ENCODE measurements around the gene RPS6KB1.
"Not testable (repeated sequence)": the region's sequence is repeated elsewhere in the genome, so short reads cannot be mapped to it uniquely, and the experiment has no call there.

The RPS6KB1 gene

GRCh38 chr17:59892924-59893675 lies at the start of gene RPS6KB1, which contains the start of gene TUBD1:
Gene RPS6KB1 (plus strand): TSS chr17:59893121. CDS start chr17:59893185, 64 bp downstream.
Gene TUBD1 (minus strand): TSS chr17:59892943. CDS start chr17:59891002, 1,941 bp downstream.
- no peak for DNase-seq (ENCODE audit: low read depth)
- Histone ChIP-seq H3K4me1 (ENCODE audit: control insufficient read depth, insufficient read depth, low read length) (peaks cover 20% of the 10 kb centered on the region), H3K36me3 (ENCODE audit: control insufficient read depth, insufficient read depth, low read length, severe bottlenecking) (no peaks in the 10 kb centered on the region), H3K4me3 (ENCODE audit: low read length) (peak within 1 kb of the TSS; percentile 98), H3K9me3 (ENCODE audit: control insufficient read depth, low read length) (no peaks in the 10 kb centered on the region), H3K27me3 (replicated peaks; ENCODE audit: control insufficient read depth, insufficient read depth, low read length) (no peaks in the 10 kb centered on the region), H3K9ac (ENCODE audit: low read length) (peak within 1 kb of the TSS; percentile 97)

- Histone ChIP-seq H3K9ac (ENCODE audit: low read length) (peak overlapping the region; percentile 79), H3K4me1 (ENCODE audit: control insufficient read depth, insufficient read depth, low read length) (peaks cover 49% of the 10 kb centered on the region), H3K27me3 (replicated peaks; ENCODE audit: control insufficient read depth, insufficient read depth, low read length) (no peaks in the 10 kb centered on the region), H3K9me3 (ENCODE audit: control insufficient read depth, low read length) (no peaks in the 10 kb centered on the region), H3K36me3 (ENCODE audit: control insufficient read depth, insufficient read depth, low read length, severe bottlenecking) (peaks cover 24% of the 10 kb centered on the region), H3K4me3 (ENCODE audit: low read length) (no peak overlapping the region)
- peak; percentile 47 for DNase-seq (ENCODE audit: low read depth)
Measured at GRCh38 chr17:59844884-59845594, 47.9 kb upstream of the RPS6KB1 start.

GRCh38 chr17:59845595-59846393 lies 47.1 kb upstream of the RPS6KB1 start:
- Histone ChIP-seq H3K27me3 (replicated peaks; ENCODE audit: control insufficient read depth, insufficient read depth, low read length) (no peaks in the 10 kb centered on the region), H3K9me3 (ENCODE audit: control insufficient read depth, low read length) (no peaks in the 10 kb centered on the region), H3K4me3 (ENCODE audit: low read length) (peak overlapping the region; percentile 58), H3K4me1 (ENCODE audit: control insufficient read depth, insufficient read depth, low read length) (peaks cover 49% of the 10 kb centered on the region), H3K36me3 (ENCODE audit: control insufficient read depth, insufficient read depth, low read length, severe bottlenecking) (peaks cover 16% of the 10 kb centered on the region), H3K9ac (ENCODE audit: low read length) (peak overlapping the region; percentile 79)
- peak; percentile 65 for DNase-seq (ENCODE audit: low read depth)

GRCh38 chr17:59846394-59847165 lies 46.3 kb upstream of the RPS6KB1 start:
- peak; percentile 66 for DNase-seq (ENCODE audit: low read depth)
- H3K27me3 ChIP-seq (replicated peaks; ENCODE audit: control insufficient read depth, insufficient read depth, low read length): no peaks in the 10 kb centered on the region
- H3K4me3 ChIP-seq (ENCODE audit: low read length): peak overlapping the region; percentile 58
- H3K4me1 ChIP-seq (ENCODE audit: control insufficient read depth, insufficient read depth, low read length): peaks cover 55% of the 10 kb centered on the region
- no peaks in the 10 kb centered on the region for H3K9me3 ChIP-seq (ENCODE audit: control insufficient read depth, low read length)
- peaks cover 9% of the 10 kb centered on the region for H3K36me3 ChIP-seq (ENCODE audit: control insufficient read depth, insufficient read depth, low read length, severe bottlenecking)
- H3K9ac ChIP-seq (ENCODE audit: low read length): peak overlapping the region; percentile 79

- Histone ChIP-seq H3K36me3 (ENCODE audit: control insufficient read depth, insufficient read depth, low read length, severe bottlenecking) (no peaks in the 10 kb centered on the region), H3K4me3 (ENCODE audit: low read length) (no peak overlapping the region), H3K9ac (ENCODE audit: low read length) (peak overlapping the region; percentile 46), H3K27me3 (replicated peaks; ENCODE audit: control insufficient read depth, insufficient read depth, low read length) (no peaks in the 10 kb centered on the region), H3K9me3 (ENCODE audit: control insufficient read depth, low read length) (no peaks in the 10 kb centered on the region), H3K4me1 (ENCODE audit: control insufficient read depth, insufficient read depth, low read length) (peaks cover 67% of the 10 kb centered on the region)
- DNase-seq (ENCODE audit: low read depth): no peak
Measured at GRCh38 chr17:59848385-59848668, 44.6 kb upstream of the RPS6KB1 start.

GRCh38 chr17:59848778-59849177 lies 44.1 kb upstream of the RPS6KB1 start:
- Histone ChIP-seq H3K4me3 (ENCODE audit: low read length) (peak overlapping the region; percentile 10), H3K36me3 (ENCODE audit: control insufficient read depth, insufficient read depth, low read length, severe bottlenecking) (no peaks in the 10 kb centered on the region), H3K27me3 (replicated peaks; ENCODE audit: control insufficient read depth, insufficient read depth, low read length) (no peaks in the 10 kb centered on the region), H3K9me3 (ENCODE audit: control insufficient read depth, low read length) (no peaks in the 10 kb centered on the region), H3K4me1 (ENCODE audit: control insufficient read depth, insufficient read depth, low read length) (peaks cover 72% of the 10 kb centered on the region), H3K9ac (ENCODE audit: low read length) (peak overlapping the region; percentile 46)
- peak; percentile 85 for DNase-seq (ENCODE audit: low read depth)

GRCh38 chr17:59850311-59850710 lies 42.6 kb upstream of the RPS6KB1 start:
- not testable (repeated sequence) for H3K9me3 ChIP-seq (ENCODE audit: control insufficient read depth, low read length); H3K36me3 ChIP-seq (ENCODE audit: control insufficient read depth, insufficient read depth, low read length, severe bottlenecking); H3K27me3 ChIP-seq (replicated peaks; ENCODE audit: control insufficient read depth, insufficient read depth, low read length); DNase-seq (ENCODE audit: low read depth); H3K4me3 ChIP-seq (ENCODE audit: low read length); H3K9ac ChIP-seq (ENCODE audit: low read length)
- peaks cover 66% of the 10 kb centered on the region for H3K4me1 ChIP-seq (ENCODE audit: control insufficient read depth, insufficient read depth, low read length)

- Histone ChIP-seq H3K27me3 (replicated peaks; ENCODE audit: control insufficient read depth, insufficient read depth, low read length) (no peaks in the 10 kb centered on the region), H3K36me3 (ENCODE audit: control insufficient read depth, insufficient read depth, low read length, severe bottlenecking) (no peaks in the 10 kb centered on the region), H3K4me3 (ENCODE audit: low read length) (peak overlapping the region; percentile 46), H3K4me1 (ENCODE audit: control insufficient read depth, insufficient read depth, low read length) (peaks cover 55% of the 10 kb centered on the region), H3K9ac (ENCODE audit: low read length) (peak overlapping the region; percentile 76), H3K9me3 (ENCODE audit: control insufficient read depth, low read length) (no peaks in the 10 kb centered on the region)
- peak; percentile 71 for DNase-seq (ENCODE audit: low read depth)
Measured at GRCh38 chr17:59851439-59852375, 41.2 kb upstream of the RPS6KB1 start.

GRCh38 chr17:59852847-59853167 lies 40.1 kb upstream of the RPS6KB1 start:
- not testable (repeated sequence) for H3K36me3 ChIP-seq (ENCODE audit: control insufficient read depth, insufficient read depth, low read length, severe bottlenecking); H3K27me3 ChIP-seq (replicated peaks; ENCODE audit: control insufficient read depth, insufficient read depth, low read length); H3K9me3 ChIP-seq (ENCODE audit: control insufficient read depth, low read length); DNase-seq (ENCODE audit: low read depth); H3K4me3 ChIP-seq (ENCODE audit: low read length)
- Histone ChIP-seq H3K4me1 (ENCODE audit: control insufficient read depth, insufficient read depth, low read length) (peaks cover 47% of the 10 kb centered on the region), H3K9ac (ENCODE audit: low read length) (peak overlapping the region; percentile 76)
